ENCODE data around the gene RMI2.

RMI2 gene

DNA sequence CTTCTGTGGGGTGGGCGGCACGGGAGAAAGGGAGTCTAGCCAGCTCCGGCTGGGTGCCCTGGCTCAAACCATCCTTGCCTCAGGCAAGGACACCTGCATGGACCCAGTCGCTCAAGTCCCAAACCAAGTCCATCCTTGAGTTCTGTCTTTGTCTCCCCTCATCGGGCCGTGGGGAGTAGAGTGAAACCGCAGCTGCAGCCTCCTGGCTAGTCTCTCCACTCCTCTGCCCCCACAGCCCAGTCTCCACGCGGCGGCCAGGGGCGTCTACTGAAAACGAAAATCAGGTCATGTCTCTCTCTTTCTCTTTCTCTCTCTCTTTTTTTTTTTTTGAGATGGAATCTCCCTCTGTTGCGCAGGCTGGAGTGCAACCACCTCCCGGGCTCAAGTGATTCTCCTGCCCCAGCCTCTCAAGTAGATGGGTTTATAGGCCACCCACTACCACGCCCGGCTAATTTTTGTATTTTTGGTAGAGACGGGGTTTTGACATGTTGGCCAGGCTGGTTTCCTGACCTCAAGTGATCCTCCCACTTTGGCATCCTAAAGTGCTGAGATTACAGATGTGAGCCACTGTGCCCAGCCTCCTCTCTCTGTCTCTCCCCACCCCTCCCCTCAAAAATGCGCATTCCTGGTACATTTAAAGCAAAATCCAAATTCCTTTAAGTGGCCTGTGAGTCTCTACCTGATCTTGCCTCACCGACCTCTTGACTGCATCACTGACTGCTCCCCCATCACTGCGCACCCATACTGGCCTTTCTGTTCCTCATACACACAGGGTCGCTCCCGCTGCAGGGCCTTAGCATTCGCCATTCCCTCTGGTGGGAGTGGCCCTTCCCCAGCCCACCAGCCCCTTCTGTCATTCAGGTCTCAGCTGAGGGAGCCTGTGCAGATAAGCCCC, 17.7 kb upstream of the RMI2 start:
- no peak for DNase-seq (ENCODE audit: low read depth in 2 of 2)

DNA sequence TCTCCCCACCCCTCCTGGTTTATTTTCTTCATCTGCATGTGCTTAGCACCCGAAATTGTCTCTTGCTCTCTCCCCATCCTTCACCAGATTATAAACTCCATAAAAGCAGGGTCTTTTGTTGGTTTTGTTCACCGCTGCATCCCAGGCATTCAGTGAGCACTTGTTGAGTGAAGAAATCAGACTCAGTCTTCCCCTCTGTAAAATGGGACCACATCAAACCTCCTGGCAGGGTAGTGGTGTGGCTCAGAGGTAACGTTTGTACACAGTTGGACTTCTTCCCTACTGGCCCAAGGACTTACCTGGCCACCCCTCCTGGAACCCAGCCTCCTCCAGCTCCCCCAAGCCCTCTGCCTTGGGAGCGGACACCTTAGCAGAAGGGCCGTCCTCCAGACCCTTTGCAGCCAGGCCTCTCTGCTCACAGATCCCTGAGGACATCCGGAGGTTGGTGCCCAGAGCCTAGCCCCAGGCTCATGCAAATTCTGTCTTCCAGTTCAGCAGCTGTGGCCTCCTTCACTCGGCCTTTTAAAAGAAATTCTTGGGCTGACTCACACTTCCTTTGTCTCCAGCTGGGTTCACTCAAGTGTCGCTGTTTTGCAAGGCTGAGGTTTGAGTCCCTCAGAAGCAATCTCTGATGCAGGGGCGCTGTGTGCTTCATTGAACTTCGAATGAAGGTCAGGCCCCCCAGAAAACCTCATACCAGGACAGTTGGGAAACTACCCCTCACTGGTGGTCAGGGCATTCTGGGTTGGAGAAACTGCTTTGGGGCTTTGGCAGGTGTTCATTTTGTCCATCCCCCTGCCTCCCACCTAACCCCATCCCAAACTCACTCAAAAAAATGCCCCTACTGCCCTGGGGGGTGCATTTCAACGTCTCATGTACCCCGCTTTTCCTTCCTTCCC, 16.8 kb upstream of the RMI2 start:
- peak; percentile 28 to 36 for DNase-seq (ENCODE audit: low read depth in 2 of 2)

DNA sequence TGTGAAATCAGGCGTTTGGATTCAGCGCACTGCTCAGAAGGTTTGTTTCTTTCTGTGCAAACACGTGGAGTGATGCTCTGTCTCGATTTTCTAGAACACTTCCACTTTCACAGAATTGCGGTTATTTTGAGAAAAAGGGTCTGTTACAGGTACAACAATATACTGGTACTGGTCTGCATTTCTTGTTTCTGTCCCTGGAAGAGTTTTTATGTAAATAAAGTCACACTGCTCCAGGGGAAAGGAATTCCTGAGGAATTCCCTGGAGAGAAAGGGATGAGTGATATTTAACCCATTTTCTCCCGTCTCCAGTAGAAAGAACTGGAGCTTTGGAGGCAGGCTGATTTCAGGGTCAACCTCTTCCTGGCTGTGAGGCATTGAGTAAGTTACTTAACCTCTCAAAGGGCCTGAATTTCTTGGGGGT, 16.2 kb upstream of the RMI2 start:
- no peak for DNase-seq (ENCODE audit: low read depth in 2 of 2)

DNA sequence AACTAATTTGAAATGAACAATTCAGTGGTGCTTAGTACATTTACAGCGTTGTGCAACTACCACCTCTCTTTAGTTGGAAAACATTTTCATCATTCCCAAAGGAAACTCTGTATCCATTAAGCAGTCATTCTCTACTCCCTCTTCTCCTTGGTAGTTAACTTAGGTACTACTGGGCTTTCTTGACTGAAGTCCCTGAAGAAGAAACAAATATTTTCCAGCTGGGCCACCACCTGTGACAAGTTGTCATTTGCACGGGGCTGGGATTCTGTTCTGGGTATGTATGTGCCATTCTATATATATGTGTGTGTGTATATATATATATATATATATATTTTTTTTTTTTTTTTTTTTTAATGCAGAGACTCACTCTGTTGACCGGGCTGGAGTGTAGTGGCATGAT, 15.4 kb upstream of the RMI2 start:
- no peak for DNase-seq (ENCODE audit: low read depth in 2 of 2)

DNA sequence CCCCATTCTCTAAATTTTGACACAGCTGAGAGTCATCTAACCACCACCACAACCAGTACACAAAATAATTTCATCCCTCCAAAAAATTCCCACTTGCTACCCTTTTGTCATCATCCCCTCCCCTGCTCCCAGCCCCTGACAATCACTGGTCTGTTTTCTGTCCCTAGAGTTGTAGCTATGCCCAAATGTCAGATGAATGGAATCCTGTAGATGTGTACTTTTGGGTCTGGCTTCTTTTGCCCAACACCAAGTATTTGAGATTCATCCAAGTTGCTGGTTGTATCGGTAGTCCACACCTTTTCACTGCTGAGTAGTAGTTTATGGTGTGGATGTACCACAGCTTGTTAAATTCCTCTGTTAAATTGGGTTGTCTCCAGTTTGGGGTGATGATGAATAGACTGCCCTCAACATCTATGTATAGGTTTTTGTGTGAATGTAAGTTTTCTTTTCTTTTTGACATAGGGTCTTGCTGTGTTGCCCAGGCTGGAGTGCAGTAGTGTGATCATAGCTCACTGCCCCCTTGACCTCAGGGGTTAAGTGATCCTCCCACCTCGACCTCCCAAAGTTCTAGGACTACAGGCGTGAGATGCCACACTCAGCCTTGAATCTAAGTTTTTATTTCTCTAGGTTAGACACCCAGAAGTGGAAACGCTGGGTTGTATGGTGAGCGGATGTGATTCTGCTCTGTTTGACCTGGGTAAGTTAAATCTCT, 14.6 kb upstream of the RMI2 start:
- no peak for DNase-seq (ENCODE audit: low read depth in 2 of 2)

DNA sequence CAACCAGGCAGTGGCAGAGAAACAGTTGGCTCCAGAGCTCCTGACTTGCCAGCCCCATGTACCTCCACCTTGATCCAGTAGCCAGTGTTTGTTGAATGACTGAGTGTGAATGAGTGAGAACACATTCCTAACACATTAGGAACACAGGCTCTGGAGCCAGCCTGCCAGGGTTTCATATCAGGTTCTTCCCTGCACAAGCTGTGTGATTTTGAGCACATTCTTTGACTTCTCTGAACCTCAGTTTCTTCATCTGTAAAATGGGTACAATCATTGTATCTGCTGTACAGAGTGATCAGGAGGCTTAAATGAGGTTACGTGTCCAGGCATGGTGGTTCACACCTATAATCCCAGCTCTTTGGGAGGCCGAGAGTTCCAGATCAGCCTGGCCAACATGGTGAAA, 13.3 kb upstream of the RMI2 start:
- DNase-seq (ENCODE audit: low read depth in 2 of 2), result no peak

DNA sequence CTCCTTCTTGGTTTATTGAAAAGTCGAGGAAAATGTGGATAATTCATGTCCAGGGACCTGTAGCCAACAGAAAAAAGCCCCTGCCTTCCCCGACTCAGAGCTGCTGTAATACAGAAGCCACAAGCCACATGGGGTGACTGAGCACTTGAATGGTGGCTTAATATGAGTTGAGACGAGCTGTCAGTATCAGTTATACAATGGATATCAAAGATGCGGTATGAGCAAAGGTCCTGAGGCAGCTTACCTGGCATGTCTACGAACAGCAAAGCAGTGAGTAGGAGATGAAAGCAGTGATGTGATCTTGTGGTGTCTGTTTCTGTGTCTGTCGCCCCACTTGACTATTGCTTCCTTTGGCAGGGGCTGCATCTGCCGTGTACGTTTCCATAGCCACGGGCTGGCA, 12.2 kb upstream of the RMI2 start:
- no peak for DNase-seq (ENCODE audit: low read depth in 2 of 2)

DNA sequence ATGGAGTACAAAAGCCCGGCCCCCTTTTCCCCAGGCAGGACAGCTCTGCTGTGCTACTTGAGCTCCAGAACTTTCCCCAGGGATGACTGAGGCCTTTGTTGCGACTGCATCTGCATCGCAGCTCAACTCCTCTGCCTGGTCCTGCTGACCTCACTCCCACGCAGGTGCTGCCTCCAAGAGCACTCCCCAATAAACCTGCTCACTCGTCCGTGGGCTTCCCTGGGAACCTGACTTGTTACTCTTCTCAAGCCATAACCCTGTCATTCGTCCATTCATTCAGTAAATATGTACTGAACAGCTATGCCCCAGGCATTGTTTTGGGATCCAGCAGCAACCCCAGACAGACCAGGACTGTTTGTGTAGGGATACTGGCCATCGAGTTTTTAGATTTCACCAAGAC, 11.6 kb upstream of the RMI2 start:
- DNase-seq (ENCODE audit: low read depth in 2 of 2), result no peak

DNA sequence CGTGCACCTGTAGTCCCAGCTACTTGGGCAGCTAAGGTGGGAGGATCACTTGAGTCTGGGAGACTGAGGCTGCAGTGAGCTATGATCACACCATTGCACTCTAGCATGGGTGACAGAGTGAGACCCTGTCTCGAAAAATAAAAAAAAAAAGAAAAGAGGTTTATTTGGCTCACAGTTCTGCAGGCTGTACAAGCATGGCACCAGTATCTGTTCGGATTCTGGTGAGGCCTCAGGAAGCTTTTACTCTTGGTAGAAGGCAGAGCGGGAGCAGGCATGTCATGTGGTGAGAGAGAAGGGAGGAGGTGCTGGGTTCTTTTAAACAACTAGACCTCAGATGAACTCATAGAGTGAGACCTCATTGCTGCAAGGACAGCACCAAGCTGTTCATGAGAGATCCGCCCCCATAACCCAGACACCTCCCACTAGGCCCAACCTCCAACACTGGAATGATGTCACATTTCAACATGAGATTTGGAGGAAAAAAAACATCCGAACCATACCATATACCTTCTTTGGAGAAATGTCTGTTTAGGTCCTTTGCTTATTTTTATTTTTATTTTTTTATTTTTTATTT, 10.3 kb upstream of the RMI2 start:
- DNase-seq (ENCODE audit: low read depth in 2 of 2), result no peak

DNA sequence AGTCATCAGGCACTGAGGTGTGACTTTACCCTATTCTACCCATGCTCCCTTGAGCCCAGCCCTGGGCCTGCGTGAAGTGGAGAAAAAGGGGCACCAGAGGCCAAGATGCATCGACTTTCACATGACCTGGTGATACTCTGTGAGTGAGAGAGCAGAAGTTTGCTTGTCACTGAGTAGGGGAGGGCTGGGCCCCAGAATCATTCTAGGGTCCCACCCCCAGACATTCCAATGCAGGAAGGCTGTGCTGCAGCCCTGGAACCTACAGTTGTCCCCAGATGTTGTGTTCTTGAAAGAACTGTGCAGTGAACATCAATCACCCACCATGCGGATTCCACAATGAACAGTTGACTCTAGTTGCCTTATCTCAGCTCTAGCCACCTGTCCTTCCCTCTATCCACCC, 6.2 kb upstream of the RMI2 start:
- DNase-seq (ENCODE audit: low read depth in 2 of 2), result no peak

DNA sequence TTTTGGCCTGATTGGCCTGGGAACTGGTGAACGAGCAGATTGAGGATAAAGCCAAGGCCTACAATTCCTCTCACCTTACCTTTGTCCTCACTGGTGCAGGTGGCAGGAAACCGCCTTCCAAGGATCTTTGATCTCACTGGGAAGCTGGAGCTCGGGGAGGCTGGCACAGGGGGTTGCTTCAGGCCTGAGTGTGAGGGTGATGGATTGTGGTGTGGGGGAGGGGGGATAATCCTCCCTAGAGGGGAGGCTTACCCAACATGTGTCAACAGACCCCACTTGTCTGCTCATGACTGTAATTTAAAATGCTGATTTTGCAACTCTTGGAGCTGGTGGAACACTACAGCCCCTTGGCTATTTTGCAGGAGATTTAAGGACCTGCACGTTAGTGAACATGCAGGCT, 4.5 kb upstream of the RMI2 start:
- DNase-seq (ENCODE audit: low read depth in 2 of 2), result no peak

DNA sequence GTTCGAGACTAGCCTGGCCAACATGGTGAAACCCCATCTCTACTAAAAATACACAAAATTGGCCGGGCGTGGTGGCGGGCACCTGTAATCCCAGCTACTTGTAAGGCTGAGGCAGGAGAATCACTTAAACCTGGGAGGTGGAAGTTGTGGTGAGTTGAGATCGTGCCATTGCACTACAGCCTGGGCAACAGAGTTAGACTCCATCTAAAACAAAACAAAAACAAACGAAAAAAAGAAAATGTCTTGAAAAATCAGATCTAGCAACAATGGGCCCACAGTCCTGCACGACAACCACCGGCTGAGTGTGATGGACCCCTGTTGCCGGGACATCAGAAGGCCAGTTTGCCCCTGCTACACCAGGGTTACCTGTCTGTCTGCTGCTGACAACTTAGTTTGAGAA, 3.9 kb upstream of the RMI2 start:
- DNase-seq (ENCODE audit: low read depth in 2 of 2), result no peak

DNA sequence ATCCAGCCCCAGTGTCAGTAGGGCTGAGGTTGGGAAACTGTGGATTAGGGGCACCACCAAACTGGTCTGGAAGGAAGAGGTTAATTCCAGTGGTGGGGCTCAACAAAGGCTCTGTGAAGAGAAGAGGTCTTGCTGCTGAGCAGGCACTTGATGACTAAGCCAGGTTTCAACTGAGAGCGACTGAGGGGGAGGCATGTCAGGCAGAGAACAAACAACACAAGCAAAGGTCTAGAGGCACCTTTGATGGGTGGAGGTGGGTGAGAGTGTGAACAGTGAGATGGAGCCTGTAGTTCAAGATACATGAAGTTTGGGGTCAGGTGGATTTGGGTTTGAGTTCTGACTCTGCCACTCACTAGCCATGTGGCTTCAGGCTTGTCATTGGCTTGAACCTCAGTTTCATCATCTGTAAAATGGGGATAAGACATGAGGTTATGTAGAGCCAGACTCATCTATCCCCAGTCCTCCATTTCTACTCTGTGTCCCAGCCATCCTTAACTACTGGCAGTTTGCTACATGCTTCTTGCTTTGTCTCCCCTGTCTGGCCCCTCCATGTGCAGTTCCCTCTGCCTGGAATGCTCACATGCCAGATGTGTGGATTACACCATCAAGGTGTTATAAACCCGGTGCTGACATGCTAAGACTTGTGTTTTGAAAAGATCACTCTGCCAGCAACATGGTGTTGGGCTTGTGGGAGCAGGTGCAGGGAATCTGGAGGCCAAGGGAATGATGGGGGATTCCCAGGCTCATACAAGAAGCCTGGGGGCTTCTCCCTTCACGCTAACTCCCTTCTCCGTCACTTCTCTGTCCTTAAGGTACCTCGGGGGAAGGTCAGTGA, 3.0 kb upstream of the RMI2 start:
- DNase-seq (ENCODE audit: low read depth in 2 of 2), result no peak

DNA sequence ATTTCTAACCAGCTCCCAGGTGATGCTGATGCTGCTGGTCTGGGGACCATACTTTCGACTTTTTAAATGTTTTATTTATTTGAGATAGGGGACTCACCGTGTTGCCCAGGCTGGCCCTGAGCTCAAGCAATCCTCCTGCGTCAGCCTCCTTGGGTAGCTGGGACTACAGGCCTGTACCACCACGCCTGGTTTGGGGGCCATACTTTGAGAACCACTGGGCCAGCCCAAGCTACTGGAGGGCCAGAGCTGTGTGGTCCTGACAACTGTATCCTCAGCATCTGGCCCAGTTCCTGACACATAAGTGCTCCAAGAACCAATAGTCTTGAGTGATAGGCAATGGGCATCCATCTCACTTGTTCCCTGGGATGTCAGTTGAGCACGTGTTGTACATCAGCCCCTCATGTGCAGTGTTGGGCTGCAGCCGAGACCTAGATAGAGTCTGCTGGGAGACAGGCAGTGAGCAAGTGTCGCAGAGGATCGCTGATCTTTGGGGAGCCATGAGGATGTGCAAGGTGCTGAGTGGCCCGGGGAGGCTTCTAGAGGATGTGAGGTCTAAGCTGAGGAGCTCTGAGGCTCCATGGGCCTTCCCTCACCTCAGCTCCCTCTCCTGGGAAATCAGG, 1.6 kb downstream of the RMI2 start:
- no peak for DNase-seq (ENCODE audit: low read depth in 2 of 2)

DNA sequence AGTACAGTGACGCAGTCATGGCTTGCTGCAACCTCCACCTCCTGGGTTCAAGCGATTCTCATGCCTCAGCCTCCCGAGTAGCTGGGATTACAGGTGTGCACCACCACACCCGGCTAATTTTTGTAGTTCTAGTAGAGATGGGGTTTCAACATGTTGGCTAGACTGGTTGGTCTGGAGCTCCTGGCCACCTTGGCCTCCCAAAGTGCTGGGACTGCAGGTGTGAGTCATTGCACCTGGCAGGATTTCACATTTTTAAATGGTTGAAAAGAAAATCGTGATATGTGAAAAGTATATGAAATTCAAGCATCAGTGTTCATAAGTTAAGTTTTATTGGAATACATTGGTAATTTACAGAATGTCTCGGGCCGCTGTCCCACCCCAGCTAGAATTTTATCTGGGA, 2.6 kb downstream of the RMI2 start:
- DNase-seq (ENCODE audit: low read depth in 2 of 2), result no peak

DNA sequence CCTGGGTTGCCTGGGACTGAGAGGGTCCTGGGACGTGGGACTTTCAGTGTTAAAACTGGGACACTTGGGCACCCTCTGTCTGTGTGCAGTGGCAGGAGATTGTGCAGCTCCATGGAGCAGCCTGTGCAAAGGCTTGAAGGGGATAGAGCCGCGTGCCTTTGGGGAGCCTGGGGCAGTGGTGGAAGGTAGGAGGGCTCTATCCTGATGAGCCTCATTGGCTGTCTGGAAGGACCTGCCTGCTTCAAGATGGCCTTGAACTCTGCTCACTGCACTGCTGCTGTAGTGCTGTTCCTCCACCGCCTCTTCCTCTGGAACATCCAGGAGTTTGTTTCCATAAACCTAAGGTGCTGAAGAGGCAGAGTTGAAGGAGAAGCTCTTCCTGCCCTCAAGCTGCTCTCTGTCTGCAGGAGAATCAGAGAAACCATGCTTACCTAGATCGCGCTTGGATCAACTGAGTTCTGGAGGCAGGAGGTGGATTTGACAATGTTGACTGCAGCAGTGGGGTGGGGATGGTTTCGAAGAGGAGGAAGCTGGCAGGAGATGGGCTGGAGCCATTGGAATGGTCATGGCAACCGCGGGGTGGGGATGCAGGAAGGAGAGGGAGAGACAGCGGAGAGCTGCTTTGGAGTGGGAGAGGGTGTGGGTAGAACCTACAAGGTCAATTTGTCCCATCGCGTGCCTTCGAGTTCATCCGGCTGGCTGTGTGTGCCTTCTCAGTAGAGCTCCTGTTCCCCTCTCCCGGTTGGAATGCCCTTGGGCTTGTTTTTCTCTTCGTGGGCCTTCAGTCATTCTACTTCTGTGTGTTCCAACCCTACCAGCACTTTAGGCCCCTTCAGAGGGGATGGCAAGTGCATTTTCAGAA, 3.7 kb downstream of the RMI2 start:
- no peak for DNase-seq (ENCODE audit: low read depth in 2 of 2)

DNA sequence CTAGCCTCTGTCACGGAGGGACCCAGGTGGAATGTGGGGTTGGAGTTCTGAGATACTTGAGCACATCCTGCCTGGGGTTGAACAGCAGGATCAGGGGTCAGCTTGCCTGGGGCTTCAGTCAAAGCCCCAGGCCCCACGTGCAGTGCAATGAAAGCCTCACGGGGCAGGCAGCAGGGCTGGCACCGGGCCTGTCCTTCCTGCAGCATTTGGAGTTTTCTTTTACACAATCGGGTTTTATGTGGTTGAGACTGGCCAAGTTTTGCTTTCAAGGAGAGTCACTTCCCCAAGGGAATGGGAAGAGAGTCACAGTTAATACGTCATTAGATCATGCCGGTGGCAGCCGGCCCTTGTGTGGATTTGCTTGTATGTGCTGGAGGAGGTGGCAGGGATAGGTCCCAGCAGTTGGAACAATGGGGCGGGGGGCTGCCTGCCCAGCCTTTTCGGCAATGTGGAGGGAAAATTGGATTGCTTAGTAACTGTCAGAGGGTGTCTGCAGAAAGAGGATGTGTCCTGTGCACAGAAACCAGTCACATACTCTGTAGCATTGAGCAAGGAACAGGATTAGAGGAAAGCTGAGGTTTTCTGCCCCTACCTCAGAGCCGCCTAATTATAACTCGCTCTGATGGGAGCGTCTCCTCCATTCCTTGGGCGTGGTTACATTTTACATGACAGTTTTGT, 4.5 kb downstream of the RMI2 start:
- no peak for DNase-seq (ENCODE audit: low read depth in 2 of 2)

DNA sequence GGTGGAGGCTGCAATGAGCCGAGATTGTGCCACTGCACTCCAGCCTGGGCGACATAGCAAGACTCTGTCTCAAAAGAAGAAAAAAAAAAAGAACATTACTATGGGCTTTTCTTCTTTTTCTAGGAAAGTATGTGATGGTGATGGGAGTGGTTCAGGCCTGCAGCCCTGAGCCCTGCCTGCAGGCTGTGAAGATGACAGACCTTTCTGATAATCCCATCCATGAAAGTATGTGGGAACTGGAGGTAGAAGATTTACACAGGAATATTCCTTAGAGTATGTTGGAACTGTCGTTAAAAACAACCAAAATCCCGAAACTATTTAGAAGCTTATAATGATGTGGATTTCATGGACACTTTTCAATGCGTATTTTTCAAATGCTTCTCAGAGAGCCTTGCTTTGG, 5.3 kb downstream of the RMI2 start:
- DNase-seq (ENCODE audit: low read depth in 2 of 2), result no peak

DNA sequence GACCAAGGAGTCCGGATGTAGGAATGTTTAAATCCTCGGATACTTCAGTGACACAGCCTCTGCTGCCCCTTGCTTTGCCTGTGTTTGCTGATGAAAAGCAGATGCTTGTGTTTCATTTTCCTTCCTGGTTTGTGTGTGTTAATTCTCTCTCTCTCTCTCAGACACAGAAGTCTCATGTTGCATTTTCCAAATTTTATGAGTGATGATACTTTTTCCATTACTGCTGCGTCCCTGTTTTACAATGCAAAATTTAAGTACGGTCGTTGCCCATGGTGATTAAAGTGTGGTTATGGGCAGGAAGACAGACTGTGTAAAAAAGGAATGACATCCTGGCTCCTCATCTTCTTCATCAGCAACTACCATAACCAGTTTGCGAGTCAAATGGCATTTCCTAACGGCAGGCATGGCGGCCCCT, 5.7 kb downstream of the RMI2 start:
- no peak for DNase-seq (ENCODE audit: low read depth in 2 of 2)
